ENCODE measurements around the gene ATCAY. TPM values are rescaled to one million over a fixed set of nuclear protein-coding genes. Genes with fewer than 3 reads are reported as not detected.
"Not testable (repeated sequence)": the region's sequence is repeated elsewhere in the genome, so short reads cannot be mapped to it uniquely, and the experiment has no call there.

Gene ATCAY
- polyA plus RNA-seq, 10 donors, result 0.16 to 1.4 (median 0.71) TPM

DNA sequence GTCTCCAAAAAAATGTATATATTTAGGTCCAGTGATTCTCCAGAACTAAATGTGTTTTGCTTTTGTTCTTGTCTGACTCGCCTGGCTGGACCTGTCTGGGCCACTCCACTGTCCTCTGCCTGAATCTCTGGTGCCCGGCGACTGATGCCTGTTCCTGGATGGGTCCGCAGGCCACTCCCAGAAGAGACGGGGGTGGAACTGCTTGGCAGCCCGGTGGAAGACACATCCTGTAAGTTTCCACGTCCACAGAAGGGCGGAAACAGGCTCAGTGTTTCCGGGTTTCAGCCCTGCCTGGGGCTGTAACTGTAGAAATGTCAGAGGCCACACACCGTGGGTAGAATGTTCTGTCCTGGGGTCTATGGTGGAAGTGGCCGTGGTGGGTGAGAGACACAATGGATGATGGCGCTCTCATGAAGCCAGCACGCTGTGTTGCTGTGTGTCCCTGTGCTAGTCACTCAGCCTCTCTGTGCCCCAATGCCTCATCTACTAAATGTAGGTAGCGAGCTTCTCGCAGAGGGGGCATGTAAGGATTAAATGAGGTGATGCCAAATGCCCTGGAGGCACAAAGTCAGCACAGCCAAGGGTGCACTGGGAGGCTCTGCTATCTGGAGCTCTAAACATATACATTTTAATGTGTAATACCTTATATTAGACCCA lies 22.0 kb downstream of the ATCAY start:
- DNase-seq, result no peak

DNA sequence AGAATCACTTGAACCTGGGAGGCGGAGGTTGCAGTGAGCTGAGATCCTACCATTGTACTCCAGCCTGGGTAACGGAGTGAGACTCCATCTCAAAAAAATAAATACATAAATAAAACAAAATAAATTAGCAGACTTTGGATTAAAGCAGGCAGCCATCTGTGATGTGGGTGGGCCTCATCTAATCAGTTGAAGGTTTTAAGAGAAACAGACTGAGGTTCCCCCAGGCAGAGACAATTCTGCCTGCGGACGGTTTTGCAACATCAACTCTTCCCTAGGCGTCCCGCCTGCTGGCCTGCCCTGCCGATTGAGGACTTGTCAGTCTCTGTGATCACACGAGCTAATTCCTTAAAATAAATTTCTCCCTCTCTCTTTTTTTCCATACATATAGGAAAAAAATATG lies 23.7 kb downstream of the ATCAY start:
- no peak for DNase-seq

DNA sequence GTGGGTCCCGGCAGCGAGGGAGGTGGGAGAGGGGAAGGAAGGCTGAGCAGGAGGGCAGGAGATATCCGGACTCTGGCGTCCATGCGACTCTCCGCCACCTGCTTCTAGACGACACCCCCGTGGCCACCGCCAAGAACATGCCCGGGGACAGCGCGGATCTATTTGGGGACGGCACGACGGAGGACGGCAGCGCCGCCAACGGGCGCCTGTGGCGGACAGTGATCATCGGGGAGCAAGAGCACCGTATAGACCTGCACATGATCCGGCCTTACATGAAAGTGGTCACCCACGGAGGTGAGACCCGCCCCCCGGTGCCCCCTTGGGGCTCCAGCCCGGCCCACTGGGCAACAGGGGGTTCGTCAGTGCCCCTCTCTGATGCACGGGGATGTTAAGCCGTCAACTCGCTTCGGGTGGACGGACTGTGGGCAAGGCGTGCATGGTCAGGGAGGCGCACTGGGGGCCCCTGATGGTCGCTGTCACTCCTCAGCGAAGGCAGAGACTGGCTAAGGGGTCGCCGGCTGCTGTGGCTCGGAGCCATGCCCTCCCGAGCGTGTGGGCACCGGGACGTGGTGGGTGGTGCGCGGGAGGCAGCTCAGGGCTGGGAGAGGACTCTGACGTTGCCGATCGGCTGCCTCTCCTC lies 27.3 kb downstream of the ATCAY start:
- DNase-seq, result no peak

DNA sequence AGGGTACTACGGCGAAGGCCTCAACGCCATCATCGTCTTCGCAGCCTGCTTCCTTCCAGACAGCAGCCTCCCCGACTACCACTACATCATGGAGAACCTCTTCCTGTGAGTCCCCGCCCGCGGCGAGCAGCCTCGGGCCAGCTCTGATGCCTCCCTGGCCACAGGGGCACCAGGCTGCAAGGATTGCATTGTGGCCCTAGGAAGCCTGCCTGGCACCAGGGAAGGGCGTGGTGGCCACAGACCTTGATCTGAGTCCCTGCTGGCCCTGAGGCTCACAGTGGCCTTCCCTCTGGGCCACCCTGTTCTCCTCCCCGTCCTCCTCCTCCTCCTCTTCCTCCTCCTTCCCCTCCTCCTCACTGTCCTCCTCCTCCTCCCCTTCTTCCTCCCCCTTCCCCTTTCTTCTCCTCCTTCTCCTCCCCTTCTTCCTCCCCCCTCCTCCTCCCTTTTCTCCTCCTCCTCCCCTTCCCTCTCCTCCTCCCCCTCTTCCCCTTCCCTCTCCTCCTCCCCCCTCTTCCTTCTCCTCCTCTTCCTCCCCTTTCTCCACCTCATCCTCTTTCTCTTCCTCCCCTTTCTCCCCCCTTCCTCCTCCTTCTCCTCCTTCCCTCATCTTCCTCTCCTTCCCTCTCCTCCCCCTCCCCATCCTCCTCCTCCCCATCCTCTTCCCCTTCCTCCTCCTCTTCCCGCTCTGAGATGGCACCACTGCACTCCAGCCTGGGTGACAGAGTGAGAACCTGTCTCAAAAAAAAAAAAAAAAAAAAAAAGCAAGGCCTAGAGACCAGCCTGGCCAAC lies 28.0 kb downstream of the ATCAY start:
- DNase-seq, result no peak

DNA sequence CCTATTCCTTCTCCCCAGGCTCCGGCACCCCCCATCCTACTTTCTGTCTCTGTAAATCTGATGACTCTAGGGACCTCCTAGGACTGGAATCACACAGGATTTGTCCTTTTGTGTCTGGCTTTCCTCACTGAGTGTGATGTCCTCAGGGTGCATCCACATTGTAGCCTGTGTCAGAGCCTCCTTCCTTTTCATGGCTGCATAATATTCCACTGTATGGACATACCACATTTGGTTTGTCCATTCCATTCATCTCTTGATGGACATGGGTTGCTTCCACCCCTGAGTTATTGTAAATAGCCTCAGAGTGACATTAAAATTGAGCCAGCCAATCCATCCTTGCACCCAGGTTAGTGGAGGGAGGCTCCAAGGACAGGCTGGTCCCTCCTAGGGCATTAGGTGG lies 29.6 kb downstream of the ATCAY start:
- DNase-seq, result no peak

DNA sequence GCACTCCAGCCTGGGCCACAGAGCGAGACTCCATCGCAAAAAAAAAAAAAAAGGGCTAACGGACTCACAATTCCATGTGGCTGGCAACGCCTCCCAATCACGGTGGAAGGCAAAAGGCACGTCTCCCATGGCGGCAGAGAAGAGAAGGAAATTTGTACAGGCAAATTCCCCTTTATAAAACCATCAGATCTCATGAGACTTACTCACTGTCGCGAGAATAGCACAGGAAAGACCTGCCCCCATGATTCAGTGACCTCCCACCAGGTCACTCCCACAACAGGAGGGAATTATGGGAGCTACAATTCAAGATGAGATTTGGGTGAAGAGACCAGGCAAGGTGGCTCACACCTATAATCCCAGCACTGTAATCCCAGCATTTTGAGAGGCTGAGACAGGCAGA lies 33.7 kb downstream of the ATCAY start:
- no peak for DNase-seq

DNA sequence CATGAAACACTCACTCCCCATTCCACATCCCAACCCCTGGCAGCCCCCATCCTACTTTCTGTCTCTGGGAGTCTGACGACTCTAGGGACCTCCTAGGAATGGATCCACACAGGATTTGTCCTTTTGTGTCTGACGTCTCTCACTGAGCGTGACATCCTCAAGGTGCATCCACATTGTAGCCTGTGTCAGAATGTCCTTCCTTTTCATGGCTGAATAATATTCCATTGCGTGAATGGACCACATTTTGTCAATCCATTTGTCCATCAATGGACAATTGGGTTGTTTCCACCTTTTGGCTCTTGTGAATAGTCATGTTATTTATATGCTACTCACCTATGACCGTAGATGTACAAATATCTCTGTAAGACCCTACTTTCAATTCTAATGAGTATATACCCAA lies 35.5 kb downstream of the ATCAY start:
- DNase-seq, result no peak

DNA sequence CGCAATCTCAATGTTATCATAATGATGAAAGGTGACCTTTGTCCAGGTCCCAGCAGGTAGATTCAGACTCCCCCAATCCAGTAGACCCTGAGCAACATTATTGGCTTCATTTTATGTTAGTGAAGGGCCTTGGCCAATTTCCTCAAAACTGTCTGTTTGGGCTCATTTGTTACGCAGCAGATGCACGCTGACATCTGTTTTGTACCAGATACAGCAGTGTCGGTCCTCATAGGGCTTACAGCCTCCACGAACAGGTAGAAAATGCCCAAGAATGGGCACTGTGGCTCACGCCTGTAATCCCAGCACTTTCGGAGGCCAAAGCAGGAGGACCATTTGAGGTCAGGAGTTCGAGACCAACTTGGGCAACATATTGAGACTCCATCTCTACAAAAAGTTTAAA lies 39.3 kb downstream of the ATCAY start:
- DNase-seq, result no peak

DNA sequence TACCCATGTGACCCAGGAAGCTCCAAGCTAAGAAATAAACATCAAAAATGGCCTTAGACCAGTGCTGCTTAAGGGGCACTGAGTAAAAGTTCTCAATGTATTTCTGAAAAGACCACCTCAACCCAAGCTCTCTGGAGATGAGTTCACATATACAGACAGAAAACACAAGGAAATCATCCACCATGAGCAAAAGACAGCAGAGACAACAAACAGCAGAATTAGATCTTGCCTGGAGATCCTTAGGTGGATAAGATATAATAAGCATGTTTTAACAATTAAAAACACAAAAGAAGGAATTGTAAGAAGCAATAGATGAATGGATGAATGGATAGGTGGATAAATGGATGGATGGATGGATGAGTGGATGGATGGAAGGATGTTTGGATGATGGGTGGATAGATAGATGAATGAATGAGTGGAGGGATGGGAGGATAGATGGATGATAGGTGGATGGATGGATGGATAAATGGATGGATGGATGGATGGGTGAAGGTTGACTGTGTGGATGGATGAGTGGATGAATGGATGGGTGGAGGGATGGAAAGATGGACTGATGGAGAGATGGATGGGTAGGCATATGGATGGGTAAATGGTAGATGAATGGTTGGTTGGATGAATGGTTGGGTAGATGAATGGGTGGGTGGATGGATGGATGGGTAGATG lies 42.7 kb downstream of the ATCAY start:
- DNase-seq, result no peak

DNA sequence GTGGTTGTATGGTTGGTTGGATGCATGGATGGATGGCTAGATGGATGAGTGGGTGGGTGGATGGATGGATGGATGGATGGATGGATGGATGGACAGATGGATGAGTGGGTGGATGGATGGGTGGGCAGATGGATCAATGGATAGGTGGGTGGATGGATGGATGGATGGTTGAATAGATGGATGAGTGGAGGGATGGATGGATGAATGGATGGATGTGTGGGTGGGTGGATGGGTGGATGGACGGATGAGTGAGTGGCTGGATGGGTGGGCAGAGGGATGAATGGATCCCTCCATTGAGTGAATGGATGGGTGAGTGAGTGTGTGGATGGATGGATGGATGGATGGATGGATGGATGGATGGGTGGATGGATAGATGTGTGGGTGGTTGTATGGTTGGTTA lies 43.4 kb downstream of the ATCAY start:
- DNase-seq, result no peak

DNA sequence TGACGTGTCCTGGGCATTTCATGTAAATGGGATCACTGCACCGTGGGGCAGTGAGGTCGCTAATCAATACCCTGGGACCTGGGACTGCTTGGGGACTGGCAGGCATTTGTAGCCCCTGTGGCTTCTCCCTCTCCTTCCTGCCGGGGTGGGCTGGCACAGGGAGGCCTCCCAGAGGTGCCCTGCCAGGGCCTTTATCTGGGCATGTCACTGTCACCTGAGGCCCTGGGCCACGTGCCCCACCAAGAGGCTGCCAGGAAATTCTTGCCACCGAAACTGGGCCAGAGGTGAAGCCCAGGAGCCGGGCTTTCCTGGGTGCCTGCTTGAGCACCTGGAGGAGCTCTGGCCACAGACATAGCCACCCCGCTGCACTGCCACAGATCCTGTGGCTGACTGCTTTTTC lies 50.6 kb downstream of the ATCAY start:
- no peak for DNase-seq

DNA sequence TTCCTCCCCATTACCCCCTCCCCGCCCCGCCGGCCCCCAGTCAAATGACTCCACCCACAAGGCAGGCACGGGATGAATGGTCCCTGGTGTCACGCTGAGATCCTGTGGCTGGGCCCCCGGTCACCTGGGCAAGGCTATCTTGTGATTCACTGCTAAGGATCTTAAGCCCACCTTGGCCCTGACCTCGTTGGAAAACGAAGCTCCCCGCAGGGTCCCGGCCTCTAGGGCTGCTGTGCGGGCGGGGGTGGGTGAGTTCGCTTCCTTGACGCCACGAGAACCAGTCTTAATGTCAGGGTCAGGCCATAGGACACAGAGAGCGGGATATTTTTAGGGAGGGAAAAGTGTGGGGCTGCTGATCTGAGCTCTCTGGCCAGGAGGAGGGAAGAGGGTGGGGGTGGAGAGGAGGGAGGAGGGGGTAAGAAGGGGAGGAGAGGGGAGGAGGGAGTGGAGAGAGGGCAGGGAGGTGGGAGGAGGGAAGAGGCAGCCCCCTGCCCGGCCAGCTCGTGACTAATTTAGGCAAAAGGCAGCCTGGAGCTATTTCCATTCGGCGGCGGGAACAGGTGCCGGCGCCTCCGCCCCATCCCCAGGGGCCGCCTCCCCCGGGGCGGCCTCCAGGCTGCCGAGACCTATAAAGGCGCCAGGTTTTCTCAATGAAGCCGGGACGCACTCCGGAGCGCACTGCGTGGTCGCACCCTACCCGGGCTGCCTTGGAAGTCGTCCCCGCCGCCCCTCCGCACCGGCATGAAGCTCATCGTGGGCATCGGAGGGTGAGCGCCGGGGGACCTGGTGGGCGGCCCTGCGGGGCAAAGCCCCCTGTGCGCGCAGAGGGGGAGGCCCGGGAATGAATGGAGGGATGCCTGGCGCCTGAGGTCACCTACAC lies 52.7 kb downstream of the ATCAY start, which contains the start of gene NMRK2:
Gene NMRK2, plus strand, starts transcription at position 139 of the 880 bp plus-strand sequence. Its CDS starts 603 bp downstream, at position 742.
- peak in 2 of 3 donors; percentile 27 to 30 for DNase-seq

DNA sequence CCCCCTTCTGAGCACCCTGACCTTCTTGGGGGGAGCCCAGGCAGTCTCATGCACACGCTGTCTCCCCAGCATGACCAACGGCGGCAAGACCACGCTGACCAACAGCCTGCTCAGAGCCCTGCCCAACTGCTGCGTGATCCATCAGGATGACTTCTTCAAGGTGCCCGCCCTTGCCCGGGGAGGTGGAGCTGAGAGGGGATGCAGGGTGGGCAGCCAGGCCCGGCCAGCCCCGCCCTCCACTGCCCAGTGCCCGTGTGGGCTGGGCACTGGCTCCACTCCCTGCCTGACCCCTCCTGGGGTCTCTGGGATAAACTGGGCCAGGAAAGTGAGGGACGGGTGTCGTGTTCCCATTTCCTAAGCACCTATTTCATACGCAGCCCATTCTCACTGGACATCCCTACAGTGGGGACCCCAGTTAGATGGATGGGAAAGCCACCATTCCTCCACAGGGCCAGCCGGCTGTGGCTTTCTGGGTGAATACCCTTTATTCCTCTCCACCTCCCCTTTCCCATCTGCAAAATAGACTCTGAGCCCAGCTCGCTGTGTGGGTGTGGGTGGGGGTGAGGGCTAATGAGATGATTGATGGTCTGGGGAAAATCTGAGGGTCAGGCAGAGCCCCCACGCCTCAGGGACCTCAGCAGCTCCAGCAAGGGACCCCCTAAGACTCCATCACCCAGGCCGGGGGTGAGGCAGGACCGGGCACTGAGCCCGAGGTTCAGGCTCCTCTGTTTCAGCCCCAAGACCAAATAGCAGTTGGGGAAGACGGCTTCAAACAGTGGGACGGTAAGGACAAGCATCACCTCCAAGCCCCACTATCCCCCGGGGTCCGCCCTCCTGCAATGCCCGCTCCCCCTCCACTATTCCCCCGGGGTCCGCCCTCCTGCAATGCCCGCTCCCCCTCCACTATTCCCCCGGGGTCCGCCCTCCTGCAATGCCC lies 56.3 kb downstream of the ATCAY start:
- no peak for DNase-seq

DNA sequence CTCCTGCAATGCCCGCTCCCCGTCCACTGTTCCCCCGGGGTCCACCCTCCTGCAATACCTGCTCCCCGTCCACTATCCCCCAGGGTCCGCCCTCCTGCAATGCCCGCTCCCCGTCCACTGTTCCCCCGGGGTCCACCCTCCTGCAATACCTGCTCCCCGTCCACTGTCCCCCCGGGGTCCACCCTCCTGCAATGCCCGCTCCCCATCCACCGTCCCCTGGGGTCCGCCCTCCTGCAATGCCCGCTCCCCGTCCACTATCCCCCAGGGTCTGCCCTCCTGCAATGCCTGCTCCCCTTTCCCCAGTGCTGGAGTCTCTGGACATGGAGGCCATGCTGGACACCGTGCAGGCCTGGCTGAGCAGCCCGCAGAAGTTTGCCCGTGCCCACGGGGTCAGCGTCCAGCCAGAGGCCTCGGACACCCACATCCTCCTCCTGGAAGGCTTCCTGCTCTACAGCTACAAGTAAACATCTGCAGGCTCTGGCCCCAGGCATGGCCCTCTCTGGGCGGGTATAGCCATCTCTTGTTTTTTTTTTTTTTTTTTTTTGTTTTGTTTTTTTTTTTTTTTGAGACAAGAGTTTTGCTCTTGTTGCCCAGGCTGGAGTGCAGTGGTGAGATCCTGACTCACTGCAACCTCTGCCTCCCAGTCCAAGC lies 57.9 kb downstream of the ATCAY start:
- not testable (repeated sequence) for DNase-seq

DNA sequence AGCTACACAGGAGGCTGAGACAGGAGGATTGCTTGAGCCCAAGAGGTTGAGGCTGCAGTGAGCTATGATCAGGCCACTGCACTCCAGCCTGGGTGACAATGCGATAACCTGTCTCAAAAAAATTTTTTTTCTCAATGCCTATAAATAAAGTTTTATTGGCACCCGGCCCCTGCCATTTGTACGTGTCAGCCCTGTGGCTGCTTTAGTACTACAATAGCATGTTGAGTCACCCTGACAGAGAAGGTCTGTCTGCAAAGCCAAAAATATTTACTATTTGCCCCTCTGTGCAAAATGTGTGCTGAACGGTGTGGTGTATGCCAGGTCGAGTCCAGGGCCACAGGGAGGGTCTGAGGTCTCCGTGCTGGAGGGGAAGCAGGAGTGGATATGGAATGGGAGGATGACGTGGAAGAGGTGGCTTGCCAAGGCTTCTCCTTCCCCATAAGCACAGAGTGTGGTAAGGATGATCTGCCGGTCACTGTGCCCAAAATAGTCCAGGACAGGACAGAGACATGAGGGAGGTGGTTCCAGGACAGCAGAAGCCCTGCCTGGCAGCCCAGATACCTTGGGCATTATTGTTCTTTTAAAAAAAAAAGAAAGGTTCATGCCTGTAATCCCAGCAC lies 62.4 kb downstream of the ATCAY start:
- DNase-seq, result peak in 1 of 3 donors; percentile 34

DNA sequence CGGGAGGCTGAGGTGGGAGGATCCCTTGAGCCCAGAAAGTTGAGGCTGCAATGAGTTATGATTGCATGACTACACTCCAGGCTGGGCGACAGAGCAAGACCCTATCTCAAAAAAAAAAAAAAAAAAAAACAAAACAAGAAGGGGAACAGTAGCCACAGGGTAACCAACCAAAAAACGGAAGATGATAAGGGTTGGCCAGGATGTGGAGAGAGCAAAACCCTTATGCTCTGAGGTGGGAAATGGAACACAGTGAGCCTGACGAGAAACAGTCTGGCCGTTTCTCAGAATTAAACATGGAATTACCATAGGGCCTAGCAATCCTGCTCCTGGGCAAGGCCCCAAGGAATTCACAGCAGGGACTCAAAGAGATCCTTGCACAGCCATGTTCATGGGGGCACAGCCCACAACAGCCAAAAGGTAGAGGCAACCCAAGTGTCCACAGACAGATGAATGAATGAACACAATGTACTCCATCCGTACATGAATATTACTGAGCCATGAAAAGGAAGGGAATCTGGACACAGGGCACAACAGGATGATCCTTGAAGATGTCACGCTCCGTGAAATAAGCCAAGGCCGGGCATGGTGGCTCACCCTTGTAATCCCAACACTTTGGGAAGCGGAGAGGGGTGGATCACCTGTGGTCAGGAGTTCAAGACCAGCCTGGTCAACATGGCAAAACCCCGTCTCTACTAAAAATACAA lies 63.7 kb downstream of the ATCAY start:
- DNase-seq, result no peak

DNA sequence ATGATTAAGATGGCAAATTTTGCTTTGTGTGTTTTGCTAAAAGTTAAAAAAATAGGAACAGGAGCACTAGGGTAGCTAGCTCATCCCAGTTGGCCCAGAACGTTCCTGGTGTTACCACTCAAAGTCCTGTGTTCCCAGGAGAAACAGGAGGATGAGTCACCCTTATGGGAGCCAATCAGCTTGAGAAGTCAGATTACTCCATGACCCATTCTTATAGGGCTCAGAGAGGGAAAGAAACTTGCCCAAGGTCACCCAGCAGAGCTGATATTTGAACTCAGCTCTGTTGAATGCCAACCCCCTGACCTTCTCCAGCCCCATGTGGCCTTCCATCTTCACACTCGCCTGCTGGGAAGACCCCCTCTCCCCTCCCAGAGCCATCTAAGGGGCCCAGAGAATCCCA lies 65.4 kb downstream of the ATCAY start:
- DNase-seq, result no peak

DNA sequence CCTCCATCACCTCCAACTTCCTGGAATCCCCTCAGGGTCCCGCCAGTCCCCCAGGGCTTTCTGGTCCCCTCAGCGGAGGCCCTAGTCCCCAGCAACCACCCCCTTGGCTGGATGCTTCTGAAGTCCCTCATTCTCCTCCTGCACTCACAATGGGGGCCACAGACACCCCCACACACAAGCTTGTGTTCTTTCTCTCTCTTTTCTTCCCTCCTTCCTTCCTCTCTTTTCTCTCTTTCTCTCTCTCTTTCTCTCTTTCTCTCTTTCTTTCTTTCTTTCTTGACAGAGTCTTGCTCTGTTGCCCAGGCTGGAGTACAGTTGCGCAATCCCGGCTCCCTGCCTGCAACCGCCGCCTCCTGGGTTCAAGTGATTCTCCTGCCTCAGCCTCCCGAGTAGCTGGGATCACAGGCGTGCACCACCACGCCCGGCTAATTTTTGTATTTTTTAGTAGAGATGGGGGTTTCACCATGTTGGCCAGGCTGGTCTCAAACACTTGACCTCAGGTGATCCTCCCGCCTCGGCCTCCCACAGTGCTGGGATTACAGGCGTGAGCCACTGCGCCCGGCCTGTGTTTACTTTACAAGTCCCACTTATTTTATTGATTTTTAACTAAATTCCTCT lies 66.9 kb downstream of the ATCAY start:
- not testable (repeated sequence) for DNase-seq
